Kidney epithelial cell (primary cell): ENCODE results near the gene PHB1. TPM values are rescaled to one million over a fixed set of nuclear protein-coding genes. Genes with fewer than 3 reads are reported as not detected.

ENCODE experiments used
- DNase-seq: peaks from one replicate; pipeline ENCODE4 v3.0.0-alpha.2; 2010; ENCODE audit warnings: low read depth
- H3K27me3 ChIP-seq: 2 replicates; pipeline ENCODE4 v1.6.0; 2011; ENCODE audit warnings: low read length; ENCODE audit not compliant: control insufficient read depth, insufficient read depth
- H3K36me3 ChIP-seq: 2 replicates; pipeline ENCODE4 v1.5.1; 2011; ENCODE audit warnings: low read length; ENCODE audit not compliant: control insufficient read depth, insufficient read depth
- H3K4me3 ChIP-seq: 2 replicates; pipeline ENCODE4 v1.5.1; 2011; ENCODE audit warnings: low read depth, mild to moderate bottlenecking, control low read depth, low read length
- total RNA-seq: library from RNA; depleted of rRNA; stranded (reverse); fragments of >200 nt; gene quantifications from 2 replicates; pipeline ENCODE4 v1.2.3, GENCODE V29; 2015
- TF ChIP-seq, protein P1 (sequence below): IDR thresholded peaks from 2 replicates; pipeline ENCODE4 v1.5.1; 2011; ENCODE audit warnings: mild to moderate bottlenecking, moderate library complexity, low read length, control low read depth, inconsistent platforms; ENCODE audit not compliant: insufficient read depth, poor library complexity, severe bottlenecking

Gene PHB1
- total RNA-seq, 1 donor from 2014 or later, result 143 TPM

DNA sequence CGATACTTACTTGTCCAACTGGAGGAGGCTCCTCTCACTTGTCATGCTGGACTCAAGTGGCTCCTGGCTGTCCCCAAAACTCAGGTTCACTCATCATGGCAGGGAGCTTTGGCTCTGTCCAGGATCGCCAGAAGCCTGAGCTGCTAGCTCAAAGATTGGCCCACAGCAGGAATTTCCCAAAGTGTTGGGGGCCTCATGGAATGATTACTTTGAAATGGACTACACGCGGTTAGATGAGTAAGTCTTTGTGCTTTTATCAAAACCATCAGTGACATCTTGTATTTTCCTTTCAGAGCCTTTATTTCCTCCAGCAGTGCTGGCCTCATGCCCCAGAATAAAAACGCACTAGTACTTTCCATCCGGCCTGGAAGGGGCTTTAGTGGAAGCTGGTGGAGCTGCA is 29.2 kb upstream of the PHB1 start:
- DNase-seq, result no peak
- Histone ChIP-seq H3K36me3 (no peaks in the 10 kb centered on the region), H3K27me3 (peaks cover 32% of the 10 kb centered on the region), H3K4me3 (no peak overlapping the region)
- TF ChIP-seq, protein P1, sequence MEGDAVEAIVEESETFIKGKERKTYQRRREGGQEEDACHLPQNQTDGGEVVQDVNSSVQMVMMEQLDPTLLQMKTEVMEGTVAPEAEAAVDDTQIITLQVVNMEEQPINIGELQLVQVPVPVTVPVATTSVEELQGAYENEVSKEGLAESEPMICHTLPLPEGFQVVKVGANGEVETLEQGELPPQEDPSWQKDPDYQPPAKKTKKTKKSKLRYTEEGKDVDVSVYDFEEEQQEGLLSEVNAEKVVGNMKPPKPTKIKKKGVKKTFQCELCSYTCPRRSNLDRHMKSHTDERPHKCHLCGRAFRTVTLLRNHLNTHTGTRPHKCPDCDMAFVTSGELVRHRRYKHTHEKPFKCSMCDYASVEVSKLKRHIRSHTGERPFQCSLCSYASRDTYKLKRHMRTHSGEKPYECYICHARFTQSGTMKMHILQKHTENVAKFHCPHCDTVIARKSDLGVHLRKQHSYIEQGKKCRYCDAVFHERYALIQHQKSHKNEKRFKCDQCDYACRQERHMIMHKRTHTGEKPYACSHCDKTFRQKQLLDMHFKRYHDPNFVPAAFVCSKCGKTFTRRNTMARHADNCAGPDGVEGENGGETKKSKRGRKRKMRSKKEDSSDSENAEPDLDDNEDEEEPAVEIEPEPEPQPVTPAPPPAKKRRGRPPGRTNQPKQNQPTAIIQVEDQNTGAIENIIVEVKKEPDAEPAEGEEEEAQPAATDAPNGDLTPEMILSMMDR, result no peak

DNA sequence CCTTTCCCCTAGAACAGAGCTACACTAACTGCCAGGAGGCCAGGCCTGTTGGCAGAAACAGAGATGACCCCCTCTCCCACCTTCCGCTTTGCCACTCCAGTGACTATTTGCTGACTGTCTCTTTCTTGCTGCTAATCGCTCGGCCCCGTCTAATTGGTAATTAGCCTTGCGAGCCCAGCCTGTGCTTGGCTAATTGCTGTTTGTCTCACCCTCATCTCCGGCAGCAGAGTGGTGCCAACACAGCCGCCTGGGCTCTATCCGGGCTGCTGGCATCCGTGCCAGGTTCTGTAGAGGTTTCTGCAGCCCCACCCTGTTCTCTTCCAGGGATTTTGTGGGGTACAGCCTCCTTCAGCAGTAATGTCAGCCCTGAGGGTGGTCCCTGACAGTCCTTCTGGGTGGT is 27.4 kb upstream of the PHB1 start:
- Histone ChIP-seq H3K27me3 (peaks cover 47% of the 10 kb centered on the region), H3K36me3 (no peaks in the 10 kb centered on the region), H3K4me3 (no peak overlapping the region)
- DNase-seq, result no peak
- TF ChIP-seq, protein P1, result no peak

DNA sequence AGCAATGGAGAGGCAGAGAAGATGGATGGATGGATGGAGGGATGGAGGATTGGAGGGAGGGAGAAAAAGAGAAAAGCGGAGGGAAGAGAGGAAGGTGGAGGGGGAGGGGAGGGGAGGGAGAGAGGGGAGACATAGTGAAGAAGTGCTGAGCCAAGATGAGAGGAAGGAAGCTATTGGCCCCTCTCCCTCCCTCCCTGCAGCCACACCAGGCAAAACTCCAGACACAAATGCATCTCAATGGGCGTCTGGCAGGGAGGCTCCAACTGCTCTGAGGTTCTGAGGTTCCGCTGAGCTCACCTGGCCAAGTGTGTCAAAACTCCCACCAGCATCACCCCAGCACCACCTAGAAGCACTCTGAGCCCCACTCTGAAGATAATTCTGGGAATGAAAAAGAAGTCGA is 26.9 kb upstream of the PHB1 start:
- Histone ChIP-seq H3K27me3 (peaks cover 47% of the 10 kb centered on the region), H3K36me3 (no peaks in the 10 kb centered on the region), H3K4me3 (no peak overlapping the region)
- TF ChIP-seq, protein P1, result no peak
- no peak for DNase-seq

DNA sequence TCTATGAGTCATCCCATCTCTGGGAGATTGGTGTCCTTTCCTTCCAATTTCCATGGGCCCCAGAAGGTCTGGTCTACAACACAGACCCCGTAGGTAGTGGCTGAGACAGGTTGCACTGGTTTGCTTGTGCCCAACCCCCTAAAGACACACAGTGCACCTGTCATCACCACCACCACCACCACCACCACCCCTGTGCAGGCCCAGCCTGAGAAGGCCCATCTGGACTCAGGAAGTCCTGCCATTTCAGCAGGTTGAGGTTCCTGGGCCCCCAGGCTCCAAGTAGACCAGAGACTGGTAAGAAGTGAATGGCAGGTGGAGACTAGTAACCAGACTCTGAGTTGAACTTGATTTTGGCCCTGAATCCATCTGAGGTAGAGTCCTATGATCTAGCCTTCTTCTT is 25.9 kb upstream of the PHB1 start:
- no peaks in the 10 kb centered on the region for H3K36me3 ChIP-seq
- no peak for DNase-seq
- H3K27me3 ChIP-seq, result peaks cover 47% of the 10 kb centered on the region
- TF ChIP-seq, protein P1, result no peak
- H3K4me3 ChIP-seq, result no peak overlapping the region

DNA sequence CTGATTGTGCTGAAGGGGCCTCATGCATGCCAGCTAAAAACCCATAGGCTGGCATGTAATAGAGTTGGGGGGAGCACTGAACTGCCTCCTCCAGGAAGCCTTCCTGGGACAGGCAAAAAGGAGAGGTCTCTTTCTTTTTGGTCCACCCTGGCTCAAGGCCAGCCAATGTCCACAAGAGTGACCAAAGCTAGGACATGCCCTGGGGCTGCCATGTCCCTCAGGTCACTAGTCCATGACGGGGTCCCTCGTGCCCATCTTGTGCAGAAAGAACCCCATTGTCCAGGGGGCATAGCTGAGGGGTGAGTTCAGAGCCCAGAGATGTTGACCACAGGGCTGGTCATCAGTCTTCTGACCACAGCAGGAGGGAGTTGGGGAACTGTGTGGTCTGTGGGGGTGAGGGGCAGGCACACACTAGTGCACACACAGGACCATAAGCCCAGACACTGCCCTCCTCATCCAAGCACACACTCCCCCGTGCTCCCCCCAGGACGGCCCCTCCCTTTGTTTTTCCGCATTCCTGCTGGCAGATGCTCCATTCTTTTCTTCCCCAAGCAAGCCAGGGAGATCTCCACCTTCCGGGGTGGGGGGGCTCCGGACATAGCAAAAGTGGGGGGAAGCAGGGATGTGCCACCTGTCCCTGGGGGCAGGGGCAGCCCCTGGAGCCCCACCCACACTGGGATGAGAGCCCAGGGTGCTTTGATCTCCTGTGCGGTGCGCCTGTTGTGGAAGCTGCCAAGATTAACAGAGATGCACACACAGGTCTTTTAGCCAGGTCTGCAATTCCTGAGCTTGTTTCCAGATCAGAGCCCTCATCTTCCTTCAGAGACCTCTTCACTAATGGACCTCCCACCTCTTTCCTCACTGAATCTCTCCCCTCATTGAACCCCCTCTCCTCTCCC is 25.2 kb upstream of the PHB1 start:
- H3K4me3 ChIP-seq, result no peak overlapping the region
- no peaks in the 10 kb centered on the region for H3K36me3 ChIP-seq
- peaks cover 47% of the 10 kb centered on the region for H3K27me3 ChIP-seq
- TF ChIP-seq, protein P1, result no peak
- peak; percentile 56 for DNase-seq

DNA sequence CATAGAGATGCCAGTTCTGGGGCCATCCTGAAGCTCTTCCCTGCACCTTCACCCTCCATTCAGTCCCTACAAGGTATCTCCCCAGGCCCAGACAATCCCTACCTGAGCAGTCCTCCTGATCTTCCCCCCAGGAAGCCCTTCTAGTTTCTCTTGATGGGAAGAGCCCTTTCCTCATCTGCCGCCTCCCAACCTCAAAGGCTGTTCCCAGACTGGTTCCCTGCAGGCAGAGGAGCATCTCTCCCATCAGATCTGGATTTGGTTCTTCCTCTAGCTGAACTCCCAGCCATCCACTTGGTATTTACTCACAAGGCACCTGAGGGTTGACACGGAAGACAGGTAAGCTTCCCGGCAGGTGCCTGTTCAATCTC is 24.6 kb upstream of the PHB1 start:
- H3K27me3 ChIP-seq, result peaks cover 41% of the 10 kb centered on the region
- no peak overlapping the region for H3K4me3 ChIP-seq
- TF ChIP-seq, protein P1, result no peak

More for the DNA sequence above, 24.6 kb upstream of the PHB1 start:
- no peak for DNase-seq
- H3K36me3 ChIP-seq, result no peaks in the 10 kb centered on the region
